ENCODE results near the gene MAP3K14.
A peak's percentile ranks its signal among the peaks of the same experiment; 100 is the strongest.

Gene MAP3K14

DNA sequence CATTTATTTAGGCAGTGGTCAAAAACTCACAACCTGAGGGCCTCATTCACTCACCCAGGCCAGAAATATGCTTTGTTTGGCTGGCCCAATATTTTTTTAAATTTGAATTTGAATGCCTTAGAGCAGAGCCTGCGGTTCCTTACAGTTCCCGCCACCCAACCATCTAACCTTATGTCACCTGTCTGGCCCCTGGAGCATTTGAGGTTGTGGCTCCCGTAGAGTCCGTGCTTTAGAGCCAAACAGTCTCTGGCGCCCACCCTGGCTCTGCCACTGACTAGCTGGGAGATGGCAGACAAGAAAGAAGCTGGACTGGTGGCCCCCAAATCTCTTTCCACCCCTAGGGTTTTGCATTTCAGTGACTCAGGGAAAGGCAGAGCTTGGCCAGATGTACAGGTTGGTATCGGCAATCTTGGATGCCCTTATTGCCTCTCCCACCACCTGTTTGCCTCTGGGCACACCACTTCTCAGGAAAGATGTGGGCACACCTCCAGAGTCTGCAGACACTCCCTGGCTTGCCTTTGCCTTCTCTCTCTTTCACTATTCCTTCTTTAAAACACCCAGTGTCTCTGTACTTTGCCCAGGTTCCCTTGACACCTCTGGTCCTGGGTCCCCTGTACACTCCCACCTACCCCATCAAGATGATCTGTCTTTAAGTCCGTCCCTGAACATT is 1.9 kb upstream of the MAP3K14 start:
- TF ChIP-seq, protein P1, sequence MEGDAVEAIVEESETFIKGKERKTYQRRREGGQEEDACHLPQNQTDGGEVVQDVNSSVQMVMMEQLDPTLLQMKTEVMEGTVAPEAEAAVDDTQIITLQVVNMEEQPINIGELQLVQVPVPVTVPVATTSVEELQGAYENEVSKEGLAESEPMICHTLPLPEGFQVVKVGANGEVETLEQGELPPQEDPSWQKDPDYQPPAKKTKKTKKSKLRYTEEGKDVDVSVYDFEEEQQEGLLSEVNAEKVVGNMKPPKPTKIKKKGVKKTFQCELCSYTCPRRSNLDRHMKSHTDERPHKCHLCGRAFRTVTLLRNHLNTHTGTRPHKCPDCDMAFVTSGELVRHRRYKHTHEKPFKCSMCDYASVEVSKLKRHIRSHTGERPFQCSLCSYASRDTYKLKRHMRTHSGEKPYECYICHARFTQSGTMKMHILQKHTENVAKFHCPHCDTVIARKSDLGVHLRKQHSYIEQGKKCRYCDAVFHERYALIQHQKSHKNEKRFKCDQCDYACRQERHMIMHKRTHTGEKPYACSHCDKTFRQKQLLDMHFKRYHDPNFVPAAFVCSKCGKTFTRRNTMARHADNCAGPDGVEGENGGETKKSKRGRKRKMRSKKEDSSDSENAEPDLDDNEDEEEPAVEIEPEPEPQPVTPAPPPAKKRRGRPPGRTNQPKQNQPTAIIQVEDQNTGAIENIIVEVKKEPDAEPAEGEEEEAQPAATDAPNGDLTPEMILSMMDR (IDR thresholded peaks at IDR 0.05; ENCODE audit: insufficient read depth, low read depth, low read length, missing control alignments) = no peak
- DNase-seq (ENCODE audit: low read depth) = peak; percentile 57
- no peak overlapping the region for H3K4me3 ChIP-seq (ENCODE audit: low read length)

DNA sequence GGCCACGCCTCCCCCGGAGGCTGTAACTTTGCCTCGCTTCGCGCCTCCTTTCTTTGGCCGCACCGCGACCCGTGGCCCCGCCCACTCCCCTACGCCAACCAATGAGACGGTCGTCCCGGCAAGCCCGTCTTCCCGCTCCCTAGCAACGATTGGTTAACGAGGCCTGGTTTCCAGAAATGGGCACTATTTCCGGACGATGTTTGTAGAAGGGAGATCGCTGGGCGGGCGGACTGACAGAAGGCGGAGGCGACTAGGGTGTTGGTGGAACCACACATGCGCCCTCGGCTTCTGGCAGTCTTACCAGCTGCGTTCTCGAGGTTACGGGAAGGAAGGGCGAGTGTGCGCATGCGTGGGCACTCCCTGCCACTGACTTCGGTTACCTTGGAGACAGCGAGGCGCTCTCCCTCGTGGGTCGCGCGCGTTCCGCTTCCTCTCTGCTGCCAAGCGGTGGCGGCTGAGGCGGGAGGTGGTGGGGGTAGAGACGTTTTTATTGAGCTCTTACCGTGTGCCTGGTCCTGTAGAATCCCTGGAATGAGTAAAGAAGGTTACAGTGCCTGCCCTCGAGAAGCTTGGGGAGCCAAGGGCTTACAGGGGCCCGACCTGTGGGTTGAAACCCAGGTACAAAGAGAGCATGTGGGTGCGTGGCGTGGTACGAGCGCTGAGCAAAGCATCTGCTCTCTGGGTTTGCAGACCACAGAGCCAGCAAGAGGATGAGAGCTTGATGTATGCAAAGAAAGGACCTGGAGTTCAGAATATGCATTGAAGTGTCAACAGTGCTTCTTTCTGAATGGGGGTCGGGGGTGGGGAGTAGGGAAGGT is 500 bp upstream of the MAP3K14 start:
- TF ChIP-seq, protein P1 (IDR thresholded peaks at IDR 0.05; ENCODE audit: insufficient read depth, low read depth, low read length, missing control alignments) = no peak
- DNase-seq (ENCODE audit: low read depth) = peak; percentile 100
- H3K4me3 ChIP-seq (ENCODE audit: low read length) = peak overlapping the region; percentile 54

DNA sequence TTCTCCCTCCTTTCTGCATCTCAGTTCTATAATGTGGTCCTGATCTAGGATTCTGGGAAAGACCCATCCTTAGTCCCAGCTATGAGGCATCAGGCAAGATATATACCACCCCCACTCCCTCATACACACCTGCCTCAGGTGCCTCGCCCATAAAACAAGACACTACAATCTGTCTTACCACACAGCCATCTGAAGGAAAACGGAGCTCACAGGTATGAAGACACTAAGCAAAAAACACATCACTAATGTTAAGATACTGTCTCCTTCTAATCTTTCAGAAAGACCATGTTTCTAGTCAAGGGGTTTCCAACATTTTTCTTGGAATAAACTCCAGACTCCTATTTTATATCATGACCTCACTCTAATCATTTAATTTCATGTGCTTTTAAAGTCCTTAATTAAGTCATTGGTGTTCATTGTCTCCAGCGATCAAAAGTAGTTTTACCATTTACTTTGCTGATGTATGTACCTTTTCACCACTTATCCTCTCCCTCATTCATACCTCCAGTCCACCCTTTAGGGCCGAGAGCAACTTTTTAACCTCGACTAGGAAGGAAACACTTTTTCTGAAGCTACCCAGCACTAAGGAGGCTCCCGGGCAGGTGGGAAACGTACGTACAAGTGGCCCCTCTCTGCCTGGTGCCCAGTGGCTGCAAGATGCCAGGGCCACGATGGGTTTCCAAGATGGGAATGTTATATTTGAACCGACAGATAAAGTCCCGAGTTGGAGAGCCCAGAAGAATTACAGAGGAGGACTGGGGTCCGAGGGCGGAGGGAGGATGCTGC is 979 bp downstream of the MAP3K14 start:
- TF ChIP-seq, protein P1 (IDR thresholded peaks at IDR 0.05; ENCODE audit: insufficient read depth, low read depth, low read length, missing control alignments) = no peak
- peak; percentile 54 for DNase-seq (ENCODE audit: low read depth)
- H3K4me3 ChIP-seq (ENCODE audit: low read length) = peak overlapping the region; percentile 50

DNA sequence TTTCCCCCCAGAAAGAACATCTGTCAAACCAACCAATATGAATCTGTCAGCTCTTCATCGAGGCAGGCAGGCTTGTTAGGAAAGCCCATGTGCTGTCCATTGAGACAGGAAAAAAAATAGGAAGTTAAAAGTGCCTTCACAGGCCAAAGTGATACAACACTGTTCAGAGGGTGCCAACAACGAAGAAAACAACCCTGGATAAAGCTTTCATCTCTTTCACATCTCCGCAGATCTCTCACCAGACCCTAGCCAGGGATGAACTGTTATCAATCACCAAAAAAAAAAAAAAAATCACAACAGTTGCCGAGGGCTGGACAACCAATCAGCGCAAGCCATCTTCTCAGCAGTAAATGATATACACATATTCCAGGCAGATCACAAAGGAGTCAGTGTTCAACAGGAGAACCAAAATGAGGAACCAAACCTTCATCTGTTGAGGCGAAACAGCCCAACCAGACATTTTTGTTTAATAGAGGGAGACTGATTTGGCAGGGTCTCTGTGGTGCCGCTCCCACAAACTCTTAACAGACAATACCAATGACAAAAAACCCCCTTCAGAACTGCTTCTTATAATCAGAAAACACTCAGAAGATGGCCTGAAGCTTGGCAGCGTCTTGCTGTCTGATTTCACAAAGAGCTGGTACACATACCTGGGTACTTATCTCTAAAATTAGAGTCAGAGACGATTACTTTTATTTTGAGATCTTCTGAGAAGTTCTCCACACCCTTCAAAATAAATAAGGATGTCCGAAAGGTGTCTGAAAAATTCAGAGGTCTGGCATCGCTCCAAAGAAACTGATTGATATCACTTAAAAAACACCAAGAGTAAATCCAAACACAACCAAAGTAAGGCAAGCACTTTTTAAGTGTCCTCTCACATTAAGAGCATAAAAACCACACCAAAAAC is 1.8 kb downstream of the MAP3K14 start:
- TF ChIP-seq, protein P1 (IDR thresholded peaks at IDR 0.05; ENCODE audit: insufficient read depth, low read depth, low read length, missing control alignments) = no peak
- DNase-seq (ENCODE audit: low read depth) = no peak
- peak overlapping the region; percentile 50 for H3K4me3 ChIP-seq (ENCODE audit: low read length)

DNA sequence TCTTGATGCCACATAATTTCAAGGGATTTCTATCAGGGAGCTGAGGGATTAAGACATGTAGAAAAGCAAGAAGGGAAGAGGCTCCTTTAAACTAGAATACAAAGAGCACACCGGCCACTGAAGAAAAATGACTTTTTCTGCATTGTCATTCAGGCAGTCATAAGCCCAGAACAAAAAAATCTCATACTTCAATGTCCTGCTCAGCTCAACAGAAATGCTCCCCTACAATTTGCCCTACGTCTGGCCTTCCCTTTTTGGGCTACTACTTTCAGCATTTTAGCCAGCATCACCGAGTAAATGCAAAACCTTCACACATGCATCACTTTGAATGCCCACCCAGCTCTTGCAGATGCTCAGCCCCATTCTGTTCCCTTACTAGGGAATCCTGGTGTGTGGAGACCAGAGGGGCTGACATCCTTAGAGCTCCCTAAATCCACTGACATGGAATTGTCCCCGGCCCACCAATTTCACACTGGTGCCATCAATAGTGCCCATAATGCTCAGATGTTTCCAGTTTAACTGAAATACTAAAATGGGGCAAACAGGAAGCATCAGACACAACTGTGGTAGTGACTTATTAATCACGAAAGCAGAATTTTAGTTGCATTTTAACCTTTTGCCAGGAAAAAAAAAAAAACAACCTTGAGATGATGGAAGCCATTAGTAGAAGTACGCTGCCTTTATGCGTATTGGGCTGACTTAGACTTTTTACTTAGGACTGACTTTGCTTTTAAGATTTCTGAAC is 2.7 kb downstream of the MAP3K14 start:
- H3K4me3 ChIP-seq (ENCODE audit: low read length) = no peak overlapping the region
- DNase-seq (ENCODE audit: low read depth) = no peak
- TF ChIP-seq, protein P1 (IDR thresholded peaks at IDR 0.05; ENCODE audit: insufficient read depth, low read depth, low read length, missing control alignments) = no peak
